IgD-negative memory B cell (primary cell): ENCODE measurements around the gene KANK3. TPM values are rescaled to one million over a fixed set of nuclear protein-coding genes. Genes with fewer than 3 reads are reported as not detected.
"Not testable (repeated sequence)": the region's sequence is repeated elsewhere in the genome, so short reads cannot be mapped to it uniquely, and the experiment has no call there.

Experiments used
- H3K27ac Mint-ChIP-seq, 3 donors: one replicate each; pipeline ENCODE4 v1.8.0; 2020 to 2022; ENCODE audit warnings: mild to moderate bottlenecking in 3 of 3, mixed read lengths in 3 of 3, moderate library complexity in 1 of 3
- H3K27me3 Mint-ChIP-seq: one replicate; pipeline ENCODE4 v1.8.0; 2021; ENCODE audit warnings: mixed read lengths
- H3K36me3 Mint-ChIP-seq: one replicate; pipeline ENCODE4 v1.8.0; 2020; ENCODE audit warnings: mild to moderate bottlenecking, mixed read lengths
- H3K4me1 Mint-ChIP-seq, 3 donors: one replicate each; pipeline ENCODE4 v1.8.0; 2020 to 2022; ENCODE audit warnings: mixed read lengths in 3 of 3, mild to moderate bottlenecking in 1 of 3
- H3K4me3 Mint-ChIP-seq, 4 donors: one replicate each; pipeline ENCODE4 v1.8.0; 2020 to 2022; ENCODE audit warnings: mild to moderate bottlenecking in 4 of 4, mixed read lengths in 4 of 4, moderate library complexity in 3 of 4
- H3K9me3 Mint-ChIP-seq, 3 donors: one replicate each; pipeline ENCODE4 v1.8.0; 2020 to 2021; ENCODE audit warnings: mixed read lengths in 3 of 3, mild to moderate bottlenecking in 1 of 3
- polyA plus RNA-seq: library from polyadenylated mRNA; unstranded; fragments of 300-500 nt; fragmentation: Illumina TruSeq; gene quantifications from one replicate; pipeline ENCODE4 v1.2.3, GENCODE V29; 2021

KANK3 gene
- polyA plus RNA-seq, 1 donor from 2014 or later: not detected

DNA sequence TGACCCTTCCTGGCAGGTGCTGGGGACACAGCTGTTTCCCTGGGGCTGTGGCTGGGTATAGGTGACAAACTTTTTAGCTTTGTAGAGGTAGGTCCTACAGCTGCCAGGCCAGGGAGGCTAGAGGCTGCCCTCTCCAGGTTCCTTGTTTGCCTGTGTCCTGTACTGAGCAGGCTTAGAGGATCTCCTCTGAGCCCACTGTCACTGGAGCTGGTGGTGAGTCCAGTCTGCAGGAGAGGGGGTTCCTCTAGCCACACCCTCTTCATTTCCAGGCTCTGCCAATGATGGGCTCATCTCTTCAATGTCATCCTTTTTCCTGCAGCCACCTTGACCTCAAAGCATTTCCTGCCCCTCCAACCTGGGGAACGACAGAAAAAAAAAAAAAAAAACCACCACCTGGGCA is 34.5 kb upstream of the KANK3 start:
- Mint-ChIP-seq H3K4me3 (peak overlapping the region in 1 of 4 donors; percentile 33), H3K36me3 (peaks cover 3% of the 10 kb centered on the region), H3K27ac (no peak overlapping the region), H3K4me1 (no peaks in the 10 kb centered on the region), H3K27me3 (no peaks in the 10 kb centered on the region), H3K9me3 (no peaks in the 10 kb centered on the region)

DNA sequence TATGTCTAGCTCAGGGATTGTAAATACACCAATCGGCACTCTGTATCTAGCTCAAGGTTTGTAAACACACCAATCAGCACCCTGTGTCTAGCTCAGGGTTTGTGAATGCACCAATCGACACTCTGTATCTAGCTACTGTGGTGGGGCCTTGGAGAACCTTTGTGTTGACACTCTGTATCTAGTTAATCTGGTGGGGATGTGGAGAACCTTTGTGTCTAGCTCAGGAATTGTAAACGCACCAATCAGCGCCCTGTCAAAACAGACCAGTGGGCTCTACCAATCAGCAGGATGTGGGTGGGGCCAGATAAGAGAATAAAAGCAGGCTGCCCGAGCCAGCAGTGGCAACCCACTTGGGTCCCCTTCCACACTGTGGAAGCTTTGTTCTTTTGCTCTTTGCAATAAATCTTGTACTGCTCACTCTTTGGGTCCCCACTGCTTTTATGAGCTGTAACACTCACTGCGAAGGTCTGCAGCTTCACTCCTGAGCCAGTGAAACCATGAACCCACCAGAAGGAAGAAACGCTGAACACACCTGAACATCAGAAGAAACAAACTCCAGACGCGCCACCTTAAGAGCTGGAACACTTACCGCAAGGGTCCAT is 33.4 kb upstream of the KANK3 start:
- not testable (repeated sequence) for H3K4me1 Mint-ChIP-seq, H3K27me3 Mint-ChIP-seq, H3K36me3 Mint-ChIP-seq, H3K27ac Mint-ChIP-seq, H3K4me3 Mint-ChIP-seq, H3K9me3 Mint-ChIP-seq

DNA sequence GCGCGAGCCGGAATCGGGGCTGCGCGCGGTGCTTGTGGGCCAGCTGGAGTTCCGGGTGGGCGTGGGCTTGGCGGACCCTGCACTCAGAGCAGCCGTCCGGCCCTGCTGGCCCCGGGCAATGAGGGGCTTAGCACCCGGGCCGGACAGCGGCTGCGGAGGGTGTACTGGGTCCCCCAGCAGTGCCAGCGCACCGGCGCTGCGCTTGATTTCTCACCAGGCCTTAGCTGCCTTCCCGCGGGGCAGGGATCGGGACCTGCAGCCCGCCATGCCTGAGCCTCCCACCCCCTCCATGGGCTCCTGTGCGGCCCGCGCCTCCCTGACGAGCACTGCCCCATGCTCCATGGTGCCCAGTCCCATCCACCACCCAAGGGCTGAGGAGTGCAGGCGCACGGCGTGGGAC is 32.7 kb upstream of the KANK3 start:
- H3K9me3 Mint-ChIP-seq, H3K27me3 Mint-ChIP-seq, H3K4me1 Mint-ChIP-seq, H3K27ac Mint-ChIP-seq, H3K4me3 Mint-ChIP-seq, H3K36me3 Mint-ChIP-seq: not testable (repeated sequence)

DNA sequence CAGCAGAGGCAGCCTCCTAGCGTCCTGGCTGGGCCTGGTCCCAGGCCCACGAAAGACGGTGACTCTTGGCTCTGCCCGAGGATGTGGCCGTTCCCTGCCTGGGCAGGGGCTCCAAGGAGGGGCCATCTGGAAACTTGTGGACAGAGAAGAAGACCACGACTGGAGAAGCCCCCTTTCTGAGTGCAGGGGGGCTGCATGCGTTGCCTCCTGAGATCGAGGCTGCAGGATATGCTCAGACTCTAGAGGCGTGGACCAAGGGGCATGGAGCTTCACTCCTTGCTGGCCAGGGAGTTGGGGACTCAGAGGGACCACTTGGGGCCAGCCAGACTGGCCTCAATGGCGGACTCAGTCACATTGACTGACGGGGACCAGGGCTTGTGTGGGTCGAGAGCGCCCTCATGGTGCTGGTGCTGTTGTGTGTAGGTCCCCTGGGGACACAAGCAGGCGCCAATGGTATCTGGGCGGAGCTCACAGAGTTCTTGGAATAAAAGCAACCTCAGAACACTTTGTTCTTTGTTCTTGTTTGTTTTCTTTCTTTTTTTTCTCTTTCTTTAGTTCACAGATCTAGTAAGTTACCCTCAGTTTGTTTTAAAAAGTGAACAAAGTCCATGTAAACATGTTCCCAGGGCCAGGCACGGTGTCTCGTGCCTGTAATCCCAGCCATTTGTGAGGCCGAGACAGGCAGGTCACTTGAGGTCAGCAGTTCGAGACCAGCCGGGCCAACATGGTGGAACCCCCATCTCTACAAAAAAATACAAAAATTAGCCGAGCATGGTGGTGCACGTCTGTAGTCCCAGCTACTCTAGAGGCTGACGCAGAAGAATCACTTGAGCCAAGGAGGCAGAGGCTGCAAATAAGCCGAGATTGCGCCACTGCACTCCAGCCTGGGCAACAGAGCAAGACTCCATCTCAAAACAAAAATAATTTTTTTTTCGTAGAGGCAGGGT is 31.1 kb upstream of the KANK3 start:
- H3K9me3 Mint-ChIP-seq: no peaks in the 10 kb centered on the region
- H3K27me3 Mint-ChIP-seq: no peaks in the 10 kb centered on the region
- H3K4me1 Mint-ChIP-seq: peaks cover 0 to 1% (median 0%) of the 10 kb centered on the region in 3 donors
- H3K36me3 Mint-ChIP-seq: peaks cover 1% of the 10 kb centered on the region
- peak overlapping the region in 1 of 3 donors; percentile 63 for H3K27ac Mint-ChIP-seq
- H3K4me3 Mint-ChIP-seq: no peak overlapping the region

DNA sequence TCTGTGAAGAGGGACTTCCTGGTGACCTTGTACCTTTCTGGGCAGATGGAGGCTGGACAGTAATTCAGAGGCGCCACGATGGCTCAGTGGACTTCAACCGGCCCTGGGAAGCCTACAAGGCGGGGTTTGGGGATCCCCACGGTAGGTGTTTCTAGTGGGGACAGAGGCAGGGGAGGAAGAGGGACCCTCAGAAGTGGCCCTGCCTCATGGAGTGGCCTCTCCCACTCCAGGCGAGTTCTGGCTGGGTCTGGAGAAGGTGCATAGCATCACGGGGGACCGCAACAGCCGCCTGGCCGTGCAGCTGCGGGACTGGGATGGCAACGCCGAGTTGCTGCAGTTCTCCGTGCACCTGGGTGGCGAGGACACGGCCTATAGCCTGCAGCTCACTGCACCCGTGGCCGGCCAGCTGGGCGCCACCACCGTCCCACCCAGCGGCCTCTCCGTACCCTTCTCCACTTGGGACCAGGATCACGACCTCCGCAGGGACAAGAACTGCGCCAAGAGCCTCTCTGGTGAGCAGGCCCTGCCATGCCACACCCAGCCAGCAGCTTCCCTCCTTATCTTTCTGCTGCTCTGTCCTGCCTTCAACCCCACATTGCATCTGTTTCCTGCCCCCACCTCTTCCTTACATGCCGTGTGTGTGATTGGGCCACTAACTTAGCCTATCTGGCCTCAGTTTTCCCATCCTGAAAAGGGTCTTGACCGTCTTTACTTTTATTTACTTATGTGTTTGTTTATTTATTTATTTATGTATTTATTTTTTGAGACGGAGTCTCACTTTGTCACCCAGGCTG is 28.1 kb upstream of the KANK3 start:
- no peaks in the 10 kb centered on the region for H3K36me3 Mint-ChIP-seq
- H3K9me3 Mint-ChIP-seq: no peaks in the 10 kb centered on the region
- no peak overlapping the region for H3K27ac Mint-ChIP-seq
- H3K4me1 Mint-ChIP-seq: peaks cover 0 to 1% (median 0%) of the 10 kb centered on the region in 3 donors
- H3K27me3 Mint-ChIP-seq: peaks cover 16% of the 10 kb centered on the region
- H3K4me3 Mint-ChIP-seq: no peak overlapping the region

DNA sequence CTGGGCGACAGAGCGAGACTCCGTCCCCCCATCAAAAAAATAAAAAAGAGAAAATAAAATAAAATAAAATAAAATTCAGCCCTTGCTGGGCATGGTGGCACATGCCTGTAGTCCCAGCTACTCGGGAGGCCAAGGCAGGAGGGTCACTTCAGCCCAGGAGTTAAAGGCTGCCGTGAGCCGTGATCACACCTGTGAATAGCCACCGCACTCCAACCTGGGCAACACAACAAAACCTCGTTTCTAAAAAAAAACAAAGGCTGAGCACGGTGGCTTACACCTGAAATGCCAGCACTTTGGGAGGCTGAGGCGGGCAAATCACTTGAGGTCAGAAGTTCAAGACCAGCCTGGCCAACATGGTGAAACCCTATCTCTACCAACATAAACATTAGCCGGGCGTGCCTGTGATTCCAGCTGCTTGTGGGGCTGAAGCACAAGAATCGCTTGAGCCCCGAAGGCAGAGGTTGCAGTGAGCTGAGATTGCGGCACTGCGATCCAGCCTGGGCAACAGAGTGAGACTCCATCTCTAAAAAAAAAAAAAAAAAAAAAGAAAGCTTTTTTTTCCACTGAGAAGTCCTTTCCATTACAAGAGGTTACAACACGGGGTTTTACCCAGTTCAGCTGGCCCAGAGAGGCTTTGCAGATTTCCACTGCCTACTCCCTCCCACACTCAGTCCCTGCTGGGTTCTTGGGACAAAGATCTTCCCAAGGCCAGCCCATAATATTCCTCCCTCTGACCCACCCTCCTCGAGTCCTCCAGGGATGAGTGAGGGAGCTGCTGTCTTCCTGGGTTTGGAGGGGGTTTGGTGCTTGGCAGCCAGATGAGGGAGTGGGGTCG is 27.3 kb upstream of the KANK3 start:
- H3K4me3 Mint-ChIP-seq: no peak overlapping the region
- H3K36me3 Mint-ChIP-seq: no peaks in the 10 kb centered on the region
- H3K4me1 Mint-ChIP-seq: peaks cover 0 to 1% (median 0%) of the 10 kb centered on the region in 3 donors
- peaks cover 24% of the 10 kb centered on the region for H3K27me3 Mint-ChIP-seq
- H3K27ac Mint-ChIP-seq: no peak overlapping the region
- H3K9me3 Mint-ChIP-seq: no peaks in the 10 kb centered on the region

DNA sequence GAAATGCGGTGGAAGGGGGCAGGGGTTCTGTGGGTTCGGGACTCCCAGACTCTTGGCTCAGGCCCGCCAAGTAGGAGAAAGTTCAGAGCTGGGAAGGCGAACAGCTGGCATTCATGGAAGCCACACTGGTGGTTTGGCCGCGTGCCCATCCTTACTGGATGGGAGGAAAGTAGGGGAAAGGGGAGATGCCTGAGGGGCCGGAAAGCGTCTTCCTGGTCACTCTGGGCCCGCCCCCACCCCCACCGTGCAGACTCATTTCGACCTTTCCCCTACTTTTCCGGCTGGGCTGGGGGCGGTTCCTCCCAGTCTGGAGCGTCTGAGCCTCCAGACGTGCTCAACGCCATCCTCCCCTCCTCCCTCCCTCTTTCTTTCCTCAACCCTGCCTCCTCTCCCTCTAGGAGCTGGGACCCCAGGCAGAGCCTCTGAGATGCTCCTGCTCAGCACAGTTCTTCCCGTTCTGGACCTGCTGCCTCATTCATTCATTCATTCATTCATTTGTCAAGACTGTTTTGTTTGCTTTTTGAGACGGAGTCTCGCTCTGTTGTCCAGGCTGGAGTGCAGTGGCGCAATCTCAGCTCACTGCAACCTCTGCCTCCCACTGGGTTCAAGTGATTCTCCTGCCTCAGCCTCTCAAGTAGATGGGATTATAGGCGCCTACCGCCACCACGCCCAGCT is 24.4 kb upstream of the KANK3 start:
- peaks cover 39% of the 10 kb centered on the region for H3K27me3 Mint-ChIP-seq
- no peak overlapping the region for H3K27ac Mint-ChIP-seq
- no peak overlapping the region for H3K4me3 Mint-ChIP-seq

DNA sequence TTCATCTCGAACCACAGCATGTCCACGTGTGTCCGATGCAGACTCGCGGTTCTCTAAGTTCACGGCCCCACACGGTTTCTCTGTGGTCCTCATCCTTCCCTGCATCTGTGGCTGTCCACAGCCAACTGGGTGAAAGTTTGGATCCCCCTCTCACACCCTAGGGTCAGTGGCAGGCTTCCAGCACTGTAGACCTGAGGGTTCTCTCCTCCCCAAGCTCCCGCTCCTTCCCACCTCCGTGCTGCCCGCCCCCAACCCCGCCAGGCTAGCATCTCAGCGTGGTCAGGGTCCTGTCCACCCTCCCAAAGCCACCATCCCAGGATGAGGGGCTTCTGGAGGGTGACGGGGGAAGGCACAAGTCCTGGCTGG is 23.9 kb upstream of the KANK3 start:
- no peaks in the 10 kb centered on the region for H3K36me3 Mint-ChIP-seq
- no peak overlapping the region for H3K4me3 Mint-ChIP-seq
- H3K9me3 Mint-ChIP-seq: no peaks in the 10 kb centered on the region
- H3K4me1 Mint-ChIP-seq: peaks cover 0 to 3% (median 1%) of the 10 kb centered on the region in 3 donors
- peak overlapping the region in 1 of 3 donors; percentile 23 for H3K27ac Mint-ChIP-seq
- peaks cover 41% of the 10 kb centered on the region for H3K27me3 Mint-ChIP-seq

More for the DNA sequence above, 24.4 kb upstream of the KANK3 start:
- Mint-ChIP-seq H3K9me3 (no peaks in the 10 kb centered on the region), H3K36me3 (no peaks in the 10 kb centered on the region), H3K4me1 (peaks cover 0 to 3% (median 1%) of the 10 kb centered on the region in 3 donors)

DNA sequence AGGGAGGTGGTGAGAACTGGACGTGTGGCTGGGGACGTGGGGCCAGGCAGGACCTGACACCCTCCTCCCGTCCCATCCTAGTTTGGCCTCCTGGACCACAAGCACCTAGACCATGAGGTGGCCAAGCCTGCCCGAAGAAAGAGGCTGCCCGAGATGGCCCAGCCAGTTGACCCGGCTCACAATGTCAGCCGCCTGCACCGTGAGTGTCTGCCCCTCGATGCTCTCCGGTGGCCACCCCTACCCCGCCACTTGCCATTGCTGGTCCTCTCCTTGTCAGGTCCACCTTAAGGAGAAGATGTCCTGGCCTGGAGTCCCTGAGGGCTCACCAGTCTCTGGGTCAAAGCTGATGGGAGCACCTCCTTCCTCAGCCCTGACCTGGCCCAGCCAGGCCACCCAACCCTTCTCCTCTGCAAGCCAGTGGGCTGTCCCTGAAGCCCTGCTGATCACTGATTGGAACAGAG is 23.1 kb upstream of the KANK3 start:
- peak overlapping the region in 1 of 3 donors; percentile 23 for H3K27ac Mint-ChIP-seq
- H3K9me3 Mint-ChIP-seq: no peaks in the 10 kb centered on the region
- no peaks in the 10 kb centered on the region for H3K36me3 Mint-ChIP-seq
- peak overlapping the region in 1 of 4 donors; percentile 73 for H3K4me3 Mint-ChIP-seq
- H3K27me3 Mint-ChIP-seq: peaks cover 45% of the 10 kb centered on the region
- peaks cover 0 to 3% (median 0%) of the 10 kb centered on the region in 3 donors for H3K4me1 Mint-ChIP-seq

DNA sequence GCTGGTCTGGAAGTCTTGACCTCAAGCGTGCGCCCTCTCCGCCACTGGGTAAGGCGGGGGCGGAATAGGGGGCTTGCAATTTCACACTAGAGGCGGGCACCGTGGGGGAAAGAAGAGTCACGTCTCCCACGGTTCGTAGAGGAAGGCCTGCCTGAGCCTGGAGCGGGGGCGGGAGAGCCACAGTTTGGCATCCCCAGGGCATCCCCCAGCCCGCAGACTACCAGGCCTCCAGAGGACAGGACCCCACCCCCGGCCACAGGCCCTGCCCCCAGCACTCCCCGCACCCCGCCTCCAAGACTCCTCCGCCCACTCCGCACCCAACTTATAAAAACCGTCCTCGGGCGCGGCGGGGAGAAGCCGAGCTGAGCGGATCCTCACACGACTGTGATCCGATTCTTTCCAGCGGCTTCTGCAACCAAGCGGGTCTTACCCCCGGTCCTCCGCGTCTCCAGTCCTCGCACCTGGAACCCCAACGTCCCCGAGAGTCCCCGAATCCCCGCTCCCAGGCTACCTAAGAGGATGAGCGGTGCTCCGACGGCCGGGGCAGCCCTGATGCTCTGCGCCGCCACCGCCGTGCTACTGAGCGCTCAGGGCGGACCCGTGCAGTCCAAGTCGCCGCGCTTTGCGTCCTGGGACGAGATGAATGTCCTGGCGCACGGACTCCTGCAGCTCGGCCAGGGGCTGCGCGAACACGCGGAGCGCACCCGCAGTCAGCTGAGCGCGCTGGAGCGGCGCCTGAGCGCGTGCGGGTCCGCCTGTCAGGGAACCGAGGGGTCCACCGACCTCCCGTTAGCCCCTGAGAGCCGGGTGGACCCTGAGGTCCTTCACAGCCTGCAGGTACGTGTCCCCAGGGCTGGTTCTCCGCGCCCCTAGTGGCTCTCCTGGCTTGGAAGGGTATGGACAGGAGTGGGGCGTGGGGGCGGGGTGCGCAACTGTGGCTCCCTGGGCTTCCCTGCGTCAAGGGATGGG is 21.0 kb upstream of the KANK3 start, which contains the start of gene ANGPTL4:
ANGPTL4 (plus strand) TSS at position 353 of the 969 bp plus-strand sequence; CDS start at position 520, 167 bp downstream.
- Mint-ChIP-seq H3K27ac (no peak within 1 kb of the TSS), H3K36me3 (no peaks in the 10 kb centered on the region), H3K4me3 (peak within 1 kb of the TSS in 3 of 4 donors; percentile 63 to 89 (median 79)), H3K9me3 (no peaks in the 10 kb centered on the region), H3K27me3 (peaks cover 45% of the 10 kb centered on the region), H3K4me1 (peaks cover 0 to 3% (median 0%) of the 10 kb centered on the region in 3 donors)

DNA sequence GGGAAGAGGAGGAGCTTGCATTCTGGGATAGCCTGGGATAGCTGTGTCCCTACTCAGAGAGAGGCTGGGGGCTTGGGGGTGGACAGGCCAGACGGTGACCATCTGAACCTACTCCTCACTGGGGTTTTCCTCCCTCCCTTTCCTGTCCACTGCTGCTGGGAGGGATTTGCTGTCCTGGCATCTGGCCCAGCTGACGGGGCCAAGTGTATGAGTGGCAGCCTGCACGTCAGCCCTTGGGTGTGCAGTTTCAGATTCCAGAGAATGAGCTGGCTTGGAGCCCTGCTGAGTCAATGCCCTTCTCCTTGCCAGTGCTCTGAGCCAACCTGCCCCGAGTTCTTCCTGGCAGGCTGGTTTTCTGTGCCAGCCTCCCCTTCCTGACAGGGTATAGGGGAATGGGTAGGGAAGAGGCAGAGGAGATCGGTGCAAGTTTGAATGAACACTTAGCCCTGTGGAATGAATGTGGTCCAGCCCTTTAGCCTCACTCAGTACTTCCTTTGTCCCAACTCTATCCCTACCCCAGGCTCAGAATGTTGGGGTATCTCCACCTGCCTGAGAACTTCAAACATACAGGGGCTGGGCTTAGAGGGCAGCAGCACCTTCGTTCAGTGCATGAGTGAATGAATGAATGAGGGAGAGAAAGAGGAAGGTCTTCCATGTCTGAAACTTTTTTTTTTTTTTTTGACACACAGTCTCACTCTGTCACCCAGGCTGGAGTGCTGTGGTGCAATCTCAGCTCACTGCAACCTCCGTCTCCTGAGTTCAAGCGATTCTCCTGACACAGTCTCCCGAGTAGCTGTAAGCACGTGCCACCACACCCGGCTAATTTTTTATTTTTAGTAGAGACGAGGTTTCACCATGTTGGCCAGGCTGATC is 19.1 kb upstream of the KANK3 start:
- Mint-ChIP-seq H3K4me1 (peaks cover 0 to 3% (median 0%) of the 10 kb centered on the region in 3 donors), H3K36me3 (no peaks in the 10 kb centered on the region), H3K27me3 (peaks cover 37% of the 10 kb centered on the region), H3K4me3 (no peak overlapping the region), H3K9me3 (no peaks in the 10 kb centered on the region), H3K27ac (no peak overlapping the region)

DNA sequence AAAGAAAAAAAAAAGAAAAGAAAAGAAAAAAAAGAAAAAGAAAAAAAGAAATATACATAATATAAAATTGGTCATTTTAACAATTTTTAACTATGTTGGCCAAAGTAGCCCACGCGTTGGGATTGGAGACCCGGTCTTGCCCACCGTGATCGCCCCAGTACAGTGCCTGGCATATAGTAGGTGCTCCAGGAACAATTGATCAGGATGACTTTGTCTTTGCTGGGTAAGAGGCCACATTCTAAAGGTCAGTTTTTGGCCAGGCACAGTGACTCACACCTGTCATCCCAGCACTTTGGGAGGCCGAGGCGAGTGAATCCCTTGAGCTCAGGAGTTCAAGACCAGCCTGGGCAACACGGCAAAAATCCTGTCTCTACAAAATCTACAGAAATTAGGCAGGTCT is 17.1 kb upstream of the KANK3 start:
- H3K36me3 Mint-ChIP-seq: no peaks in the 10 kb centered on the region
- peaks cover 0 to 6% (median 4%) of the 10 kb centered on the region in 3 donors for H3K9me3 Mint-ChIP-seq
- no peak overlapping the region for H3K27ac Mint-ChIP-seq
- peaks cover 0 to 3% (median 0%) of the 10 kb centered on the region in 3 donors for H3K4me1 Mint-ChIP-seq
- H3K27me3 Mint-ChIP-seq: peaks cover 20% of the 10 kb centered on the region
- no peak overlapping the region for H3K4me3 Mint-ChIP-seq
